Activated naive CD4-positive, alpha-beta T cell treated with anti-CD3 and anti-CD28 coated beads, Interleukin-2, amount 50 U/mL, for 24 hours (primary cell): ENCODE results near the gene TGOLN2.
"Not testable (repeated sequence)": the region's sequence is repeated elsewhere in the genome, so short reads cannot be mapped to it uniquely, and the experiment has no call there.

Source experiments
- H3K27ac Mint-ChIP-seq: one replicate; pipeline ENCODE4 v1.8.0; 2021; ENCODE audit warnings: mild to moderate bottlenecking, mixed read lengths
- H3K27me3 Mint-ChIP-seq: one replicate; pipeline ENCODE4 v1.8.0; 2021; ENCODE audit warnings: mixed read lengths
- H3K36me3 Mint-ChIP-seq: one replicate; pipeline ENCODE4 v1.8.0; 2021; ENCODE audit warnings: mixed read lengths
- H3K4me1 Mint-ChIP-seq: one replicate; pipeline ENCODE4 v1.8.0; 2021; ENCODE audit warnings: mixed read lengths
- H3K4me3 Mint-ChIP-seq: one replicate; pipeline ENCODE4 v1.8.0; 2021; ENCODE audit warnings: mild to moderate bottlenecking, mixed read lengths
- H3K9me3 Mint-ChIP-seq: one replicate; pipeline ENCODE4 v1.8.0; 2021; ENCODE audit warnings: mixed read lengths

Gene TGOLN2

DNA sequence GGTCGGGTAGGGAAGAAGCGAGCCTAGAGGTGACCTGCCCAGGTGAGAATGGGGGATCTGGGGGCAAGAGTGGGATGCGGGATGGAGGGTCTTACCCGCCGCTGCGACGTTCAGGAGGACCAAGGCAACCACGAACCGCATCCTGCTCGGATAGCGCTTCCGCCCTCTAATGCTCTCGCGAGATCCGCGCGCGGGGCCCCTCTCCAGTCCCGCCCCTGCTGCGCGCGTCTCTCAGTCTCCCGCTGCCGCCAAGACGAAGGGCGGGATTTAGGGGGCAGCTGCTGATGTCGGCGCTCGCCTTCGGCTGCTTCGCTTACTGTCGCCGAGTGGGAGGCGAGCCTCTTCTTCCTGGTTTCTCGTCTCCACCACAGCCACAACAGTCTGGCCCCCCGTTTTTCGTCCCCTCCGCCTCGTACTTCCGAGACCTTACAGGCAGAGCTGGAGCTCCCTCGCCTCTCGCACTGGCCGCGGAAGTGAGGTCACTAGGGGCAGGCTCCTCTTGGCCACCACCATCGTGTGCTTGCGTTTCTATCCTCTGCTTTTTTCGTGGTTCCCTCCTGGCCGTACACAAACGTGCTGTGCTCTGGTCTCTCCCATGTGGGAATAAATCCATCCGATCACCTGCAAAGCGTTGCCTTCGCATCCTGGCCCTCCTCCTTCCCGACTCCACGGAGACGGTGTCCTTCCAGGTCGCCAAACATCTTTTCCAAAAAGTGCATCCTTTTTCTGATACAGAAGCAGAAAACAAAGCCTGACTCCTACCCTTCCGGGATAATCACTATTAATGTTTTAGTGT, at the start of gene TGOLN2:
TGOLN2 (minus strand) TSS at position 168 of the 796 bp plus-strand sequence; CDS start at position 141, 27 bp downstream.
- Mint-ChIP-seq H3K27me3 (no peaks in the 10 kb centered on the region), H3K4me1 (peaks cover 40% of the 10 kb centered on the region), H3K27ac (peak within 1 kb of the TSS; percentile 100), H3K4me3 (peak within 1 kb of the TSS; percentile 99), H3K36me3 (peaks cover 18% of the 10 kb centered on the region), H3K9me3 (no peaks in the 10 kb centered on the region)

DNA sequence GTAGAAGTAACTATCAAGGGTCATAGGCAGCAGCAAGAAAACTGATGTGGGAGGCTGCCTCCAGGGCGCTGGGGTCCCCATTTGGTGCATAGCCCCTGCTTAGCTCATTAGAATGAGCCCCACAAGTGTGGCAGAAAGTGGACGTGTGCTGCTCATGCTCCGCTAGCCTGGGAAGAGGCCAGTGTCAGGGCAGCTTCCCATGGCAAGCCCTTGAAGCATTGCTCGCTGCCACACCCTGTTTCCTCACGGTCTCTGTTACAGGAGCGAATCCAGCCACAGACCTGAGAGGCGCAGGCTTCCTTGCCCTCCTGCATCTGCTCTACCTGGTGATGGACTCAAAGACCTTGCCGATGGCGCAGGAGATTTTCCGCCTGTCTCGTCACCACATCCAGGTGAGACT, 49.3 kb upstream of the TGOLN2 start:
- Mint-ChIP-seq H3K4me3 (no peak overlapping the region), H3K27me3 (no peaks in the 10 kb centered on the region), H3K27ac (no peak overlapping the region)

DNA sequence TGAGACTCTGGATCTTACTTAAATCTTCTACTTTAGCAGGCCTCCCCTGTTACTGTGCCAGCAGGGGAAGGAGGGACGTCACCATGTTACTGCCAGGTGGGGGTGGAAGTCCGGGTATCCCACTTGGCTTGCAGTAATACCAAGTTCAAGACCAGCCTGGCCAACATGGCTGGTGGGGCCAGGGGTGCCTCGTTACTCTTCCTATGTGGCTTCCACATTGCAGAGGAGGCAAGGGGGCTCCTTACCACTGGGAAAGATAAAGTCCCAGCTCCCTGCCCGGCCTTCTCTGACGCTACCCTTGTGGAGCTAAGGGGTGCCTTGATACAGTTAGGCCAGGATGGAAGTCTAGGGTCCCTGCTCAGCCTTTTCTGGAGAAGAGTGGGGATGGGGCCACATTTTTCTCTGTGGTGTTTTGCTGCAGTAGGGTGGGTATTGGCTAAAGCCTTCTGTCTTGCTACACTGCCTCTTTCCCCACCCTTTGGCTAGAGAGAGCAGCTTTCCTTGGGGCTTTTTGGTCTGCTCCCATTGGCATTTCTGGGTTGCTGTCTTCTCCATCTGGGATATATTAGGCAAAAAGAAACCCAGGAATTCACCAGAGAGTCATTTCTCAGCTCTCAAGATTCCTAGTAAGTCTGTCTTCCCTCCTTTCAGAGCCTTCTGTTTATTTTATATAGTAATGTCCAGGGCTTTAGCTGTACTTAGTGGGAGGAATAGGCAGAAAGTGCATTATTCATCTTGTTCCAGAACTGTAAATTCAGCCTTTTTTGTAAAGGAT, 48.7 kb upstream of the TGOLN2 start:
- no peaks in the 10 kb centered on the region for H3K27me3 Mint-ChIP-seq
- no peaks in the 10 kb centered on the region for H3K9me3 Mint-ChIP-seq
- H3K4me1 Mint-ChIP-seq = no peaks in the 10 kb centered on the region
- H3K27ac Mint-ChIP-seq = no peak overlapping the region
- no peak overlapping the region for H3K4me3 Mint-ChIP-seq
- H3K36me3 Mint-ChIP-seq = peaks cover 35% of the 10 kb centered on the region

More for the DNA sequence above, 49.3 kb upstream of the TGOLN2 start:
- Mint-ChIP-seq H3K9me3 (no peaks in the 10 kb centered on the region), H3K36me3 (peaks cover 34% of the 10 kb centered on the region), H3K4me1 (no peaks in the 10 kb centered on the region)

DNA sequence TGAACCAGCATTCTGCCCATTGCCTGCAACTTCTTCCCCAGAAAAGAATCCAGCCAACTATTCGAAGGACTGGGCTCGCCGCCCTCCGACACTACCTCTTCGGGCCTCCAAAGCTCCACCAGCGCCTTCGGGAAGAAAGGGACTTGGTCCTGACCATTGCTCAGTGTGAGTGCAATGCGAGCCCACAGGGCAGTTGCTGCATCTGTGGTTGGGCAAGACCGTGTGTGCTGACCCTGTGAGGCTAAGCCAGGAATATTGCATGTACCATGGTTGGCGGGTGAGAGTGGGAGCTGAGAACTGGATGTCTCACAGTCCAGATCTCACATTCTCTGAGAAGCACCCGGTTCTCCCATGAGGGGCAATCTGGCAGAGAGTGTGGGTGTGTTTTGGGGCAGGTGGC, 43.3 kb upstream of the TGOLN2 start:
- Mint-ChIP-seq H3K27ac (no peak overlapping the region), H3K9me3 (no peaks in the 10 kb centered on the region), H3K27me3 (no peaks in the 10 kb centered on the region), H3K4me1 (no peaks in the 10 kb centered on the region), H3K36me3 (peaks cover 21% of the 10 kb centered on the region), H3K4me3 (no peak overlapping the region)

DNA sequence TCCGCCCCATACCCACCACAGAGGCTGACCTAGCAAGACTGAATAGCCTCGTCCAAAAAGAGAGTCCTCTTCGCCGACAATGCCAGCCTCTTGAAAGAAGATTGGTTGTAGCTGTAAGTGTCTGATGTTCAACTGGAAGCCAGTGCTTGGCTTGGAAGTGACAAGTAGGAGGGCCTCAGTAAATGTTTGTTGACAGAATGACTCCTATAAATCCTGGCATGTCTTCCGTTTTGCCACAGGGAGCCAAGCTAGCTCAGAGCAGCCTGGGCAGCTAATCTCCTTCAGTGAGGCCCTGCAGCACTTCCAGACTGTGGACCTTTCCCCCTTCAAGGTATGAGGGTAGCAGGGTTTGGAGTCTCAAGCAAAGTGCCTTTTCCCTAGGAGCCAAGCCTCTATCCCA, 41.7 kb upstream of the TGOLN2 start:
- H3K27ac Mint-ChIP-seq = no peak overlapping the region
- H3K4me3 Mint-ChIP-seq = no peak overlapping the region
- H3K4me1 Mint-ChIP-seq = no peaks in the 10 kb centered on the region
- H3K36me3 Mint-ChIP-seq = peaks cover 15% of the 10 kb centered on the region
- H3K9me3 Mint-ChIP-seq = no peaks in the 10 kb centered on the region
- H3K27me3 Mint-ChIP-seq = no peaks in the 10 kb centered on the region

DNA sequence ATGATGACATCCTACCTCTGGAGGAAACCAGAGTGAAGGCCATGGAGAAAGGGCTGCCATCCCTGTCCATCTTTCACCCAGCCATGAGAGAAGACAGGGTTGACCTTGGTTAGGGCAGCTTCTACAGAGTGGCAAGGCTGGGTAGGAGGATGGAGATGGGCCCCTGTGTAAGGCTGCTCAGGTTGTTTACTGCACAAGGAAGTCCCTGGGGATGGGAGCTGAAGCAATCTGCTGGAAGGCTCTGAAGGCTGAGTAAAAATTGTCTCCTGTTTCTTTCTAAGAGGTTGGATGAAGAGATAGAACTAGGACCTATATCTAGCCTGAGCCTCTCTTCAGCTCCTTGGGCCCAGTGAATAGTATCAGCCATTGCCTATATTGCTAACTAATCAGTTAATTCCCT, 41.1 kb upstream of the TGOLN2 start:
- Mint-ChIP-seq H3K9me3 (no peaks in the 10 kb centered on the region), H3K27me3 (no peaks in the 10 kb centered on the region), H3K4me3 (no peak overlapping the region), H3K27ac (no peak overlapping the region), H3K4me1 (no peaks in the 10 kb centered on the region), H3K36me3 (peaks cover 13% of the 10 kb centered on the region)

DNA sequence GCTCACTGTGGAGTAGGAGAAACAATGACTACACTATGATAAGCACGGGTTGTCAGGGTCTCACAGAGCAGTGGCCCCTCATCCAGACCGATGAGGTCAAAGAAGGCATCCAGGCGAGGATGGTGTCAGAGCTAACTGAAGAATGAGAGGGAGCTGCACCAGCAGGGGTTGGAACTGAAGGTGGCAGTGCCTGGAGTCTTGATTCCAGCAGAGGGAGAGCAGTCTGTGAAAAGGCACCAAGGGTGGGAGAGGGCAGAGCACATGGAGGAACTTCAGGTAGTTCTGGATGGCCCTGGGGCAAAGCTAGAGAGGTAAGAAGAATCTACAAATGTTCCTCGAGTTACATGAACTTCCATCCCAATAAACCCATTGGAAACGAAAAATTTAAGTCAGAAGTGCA, 39.4 kb upstream of the TGOLN2 start:
- Mint-ChIP-seq H3K36me3 (peaks cover 14% of the 10 kb centered on the region), H3K4me3 (no peak overlapping the region), H3K4me1 (no peaks in the 10 kb centered on the region), H3K9me3 (no peaks in the 10 kb centered on the region), H3K27ac (no peak overlapping the region), H3K27me3 (no peaks in the 10 kb centered on the region)

DNA sequence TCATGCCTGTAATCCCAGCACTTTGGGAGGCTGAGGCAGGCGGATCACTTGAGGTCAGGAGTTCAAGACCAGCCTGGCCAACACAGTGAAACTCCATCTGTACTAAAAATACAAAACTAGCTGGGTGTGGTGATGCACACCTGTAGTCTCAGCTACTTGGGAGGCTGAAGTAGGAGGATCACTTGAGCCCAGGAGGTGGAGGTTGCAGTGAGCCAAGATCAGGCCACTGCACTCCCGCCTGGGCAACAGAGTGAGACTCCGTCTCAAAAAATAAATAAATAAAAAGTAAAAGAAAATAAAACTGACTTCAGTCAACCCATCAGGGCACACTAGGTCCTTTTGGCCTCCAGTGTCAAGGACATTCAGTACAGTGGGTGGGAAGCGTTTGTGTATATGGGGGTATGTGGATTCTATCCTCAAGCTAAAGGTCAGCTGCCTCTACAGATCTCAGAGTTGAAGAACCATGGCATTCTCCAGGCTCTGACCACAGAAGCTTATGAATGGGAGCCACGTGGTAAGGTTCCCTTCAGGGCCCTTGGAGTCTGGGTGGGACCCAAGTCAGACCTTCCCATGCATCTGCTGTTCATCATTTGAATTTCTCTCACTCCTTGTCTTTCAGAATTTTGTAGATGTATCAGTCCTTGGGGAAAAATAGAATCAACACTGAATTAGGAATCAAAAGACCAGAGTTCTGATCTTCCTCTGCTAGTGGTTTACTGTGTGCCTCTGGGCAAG, 35.0 kb upstream of the TGOLN2 start:
- not testable (repeated sequence) for H3K4me3 Mint-ChIP-seq, H3K9me3 Mint-ChIP-seq, H3K27ac Mint-ChIP-seq, H3K27me3 Mint-ChIP-seq
- Mint-ChIP-seq H3K36me3 (peaks cover 17% of the 10 kb centered on the region), H3K4me1 (peaks cover 15% of the 10 kb centered on the region)

DNA sequence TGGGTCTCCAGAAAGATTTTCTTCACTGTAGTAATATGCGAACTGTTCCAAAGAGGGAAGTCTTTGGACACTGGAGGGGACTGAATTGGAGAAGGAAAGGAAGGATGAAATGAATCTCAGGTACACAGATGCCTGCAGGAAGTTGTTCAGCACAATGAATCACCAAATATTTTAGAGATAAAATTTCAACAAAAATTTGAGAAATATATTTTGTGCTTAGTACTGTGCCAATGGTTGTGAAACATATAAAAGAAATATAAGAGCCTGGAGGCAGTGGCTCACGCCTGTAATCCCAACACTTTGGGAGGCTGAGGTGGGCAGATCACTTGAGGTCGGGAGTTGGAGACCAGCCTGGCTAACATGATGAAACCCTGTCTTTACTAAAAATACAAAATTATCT, 29.9 kb upstream of the TGOLN2 start:
- no peak overlapping the region for H3K4me3 Mint-ChIP-seq
- peaks cover 10% of the 10 kb centered on the region for H3K36me3 Mint-ChIP-seq
- H3K4me1 Mint-ChIP-seq = peaks cover 43% of the 10 kb centered on the region
- H3K27me3 Mint-ChIP-seq = no peaks in the 10 kb centered on the region
- H3K9me3 Mint-ChIP-seq = no peaks in the 10 kb centered on the region
- no peak overlapping the region for H3K27ac Mint-ChIP-seq

DNA sequence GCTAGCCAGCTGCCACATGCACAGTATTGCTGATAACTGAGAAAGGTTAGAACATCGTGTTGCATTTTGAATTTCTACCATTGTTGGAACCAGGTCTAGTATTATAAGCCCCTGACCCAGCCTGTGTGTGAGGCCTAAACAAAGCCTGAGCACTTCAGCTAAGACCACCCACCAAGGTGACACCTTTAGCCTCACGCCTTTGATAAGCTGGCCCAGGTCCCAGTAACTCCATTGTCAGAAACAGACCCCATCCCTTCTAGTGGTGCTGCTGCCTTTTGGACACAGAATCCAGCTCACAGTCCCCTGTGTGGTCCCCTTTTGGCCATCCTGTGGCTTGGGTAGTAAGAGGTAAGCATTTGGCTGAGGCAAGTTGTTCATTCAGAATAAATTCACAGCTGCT, 28.4 kb upstream of the TGOLN2 start:
- no peak overlapping the region for H3K4me3 Mint-ChIP-seq

DNA sequence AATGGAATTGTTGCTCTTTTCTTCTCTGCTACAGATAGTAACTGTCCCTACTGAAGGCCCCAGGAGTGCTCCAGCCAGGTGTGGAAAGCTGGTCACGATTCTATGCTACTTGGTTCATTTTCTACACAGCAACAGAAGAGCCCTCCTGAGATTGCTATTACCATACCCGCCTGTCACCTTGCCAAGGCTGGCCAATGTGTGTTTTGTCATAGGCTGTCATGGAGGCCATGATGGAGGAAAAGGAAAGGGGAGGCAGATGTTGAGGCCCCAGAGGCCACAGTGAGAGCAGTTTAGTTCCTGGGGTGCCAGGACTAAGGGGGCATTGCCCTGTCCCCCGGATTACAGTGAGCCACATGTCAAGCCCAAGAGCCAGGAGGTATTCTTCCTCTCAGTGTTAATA, 27.7 kb upstream of the TGOLN2 start:
- H3K4me3 Mint-ChIP-seq = peak overlapping the region; percentile 96
- no peaks in the 10 kb centered on the region for H3K9me3 Mint-ChIP-seq
- no peak overlapping the region for H3K27ac Mint-ChIP-seq
- H3K27me3 Mint-ChIP-seq = no peaks in the 10 kb centered on the region
- peaks cover 46% of the 10 kb centered on the region for H3K4me1 Mint-ChIP-seq
- peaks cover 15% of the 10 kb centered on the region for H3K36me3 Mint-ChIP-seq

More for the DNA sequence above, 28.4 kb upstream of the TGOLN2 start:
- Mint-ChIP-seq H3K27ac (no peak overlapping the region), H3K27me3 (no peaks in the 10 kb centered on the region), H3K9me3 (no peaks in the 10 kb centered on the region), H3K36me3 (peaks cover 10% of the 10 kb centered on the region), H3K4me1 (peaks cover 46% of the 10 kb centered on the region)

DNA sequence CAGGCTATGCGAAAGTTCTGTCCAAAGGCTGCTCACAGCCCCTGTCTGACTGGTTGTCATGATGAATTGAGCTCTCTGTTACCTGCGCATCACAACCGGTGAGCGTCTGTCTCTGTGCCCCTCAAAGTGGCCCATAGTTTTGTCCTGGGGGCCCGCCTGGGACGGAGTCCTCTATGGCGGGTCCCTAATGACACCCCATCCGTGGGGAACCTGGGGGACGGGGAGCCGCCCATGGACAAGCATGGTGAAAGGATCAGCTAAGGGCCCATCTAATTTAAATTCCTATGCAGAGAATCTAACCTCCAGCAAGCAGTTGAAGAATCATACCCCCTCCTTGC, 27.3 kb upstream of the TGOLN2 start:
- H3K27ac Mint-ChIP-seq = peak overlapping the region; percentile 97
- peak overlapping the region; percentile 96 for H3K4me3 Mint-ChIP-seq
- H3K36me3 Mint-ChIP-seq = peaks cover 19% of the 10 kb centered on the region
- H3K27me3 Mint-ChIP-seq = no peaks in the 10 kb centered on the region
- no peaks in the 10 kb centered on the region for H3K9me3 Mint-ChIP-seq
- peaks cover 46% of the 10 kb centered on the region for H3K4me1 Mint-ChIP-seq

DNA sequence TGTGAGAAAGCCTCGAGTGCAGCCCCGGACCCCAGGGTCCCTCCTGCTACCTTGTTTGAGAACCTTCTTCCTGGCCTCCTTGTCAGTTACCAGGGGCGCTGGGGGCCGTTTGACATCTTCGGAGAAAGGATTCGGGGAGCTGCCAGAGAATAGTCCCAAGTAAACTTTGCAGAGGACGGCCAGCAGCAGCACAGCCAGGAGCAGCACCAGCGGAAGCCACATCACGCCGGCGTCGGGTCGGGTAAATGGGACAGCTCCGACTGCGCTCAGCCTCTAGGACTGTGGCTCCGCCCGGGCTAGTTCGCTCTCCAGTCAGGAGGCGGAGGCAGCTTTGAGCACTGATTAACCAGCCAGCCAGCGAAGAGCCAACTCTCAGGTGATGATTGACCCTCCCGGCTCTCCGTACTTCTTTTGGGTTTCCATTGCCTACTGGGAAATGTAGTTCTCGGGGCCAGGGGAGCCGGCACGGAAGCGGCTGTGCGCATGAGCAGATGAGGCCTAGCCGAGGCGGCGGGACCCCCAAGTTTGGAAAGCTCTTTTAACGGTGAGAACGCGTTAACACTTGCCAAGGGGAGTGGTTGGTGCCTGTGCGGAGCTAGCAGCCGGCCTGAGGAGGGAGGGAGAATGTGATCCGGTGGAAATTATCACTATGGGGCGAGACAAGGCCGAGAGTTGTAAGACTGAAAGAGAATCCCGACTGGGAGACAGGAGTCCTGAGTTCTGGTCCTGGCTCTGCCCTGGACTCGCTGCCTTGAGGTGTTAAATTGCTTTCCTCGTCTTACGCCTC, 26.7 kb upstream of the TGOLN2 start, which contains the start of the genes ELMOD3 and RETSAT:
ELMOD3 (plus strand) TSS at position 484 of the 787 bp plus-strand sequence. CDS start 2,430 bp downstream, outside the sequence.
RETSAT (minus strand) TSS at position 243 of the 787 bp plus-strand sequence; CDS start at position 222, 21 bp downstream.
- Mint-ChIP-seq H3K27me3 (no peaks in the 10 kb centered on the region), H3K27ac (peak within 1 kb of the TSS; percentile 97), H3K4me1 (peaks cover 43% of the 10 kb centered on the region), H3K9me3 (no peaks in the 10 kb centered on the region), H3K36me3 (peaks cover 18% of the 10 kb centered on the region), H3K4me3 (peak within 1 kb of the TSS; percentile 96)

DNA sequence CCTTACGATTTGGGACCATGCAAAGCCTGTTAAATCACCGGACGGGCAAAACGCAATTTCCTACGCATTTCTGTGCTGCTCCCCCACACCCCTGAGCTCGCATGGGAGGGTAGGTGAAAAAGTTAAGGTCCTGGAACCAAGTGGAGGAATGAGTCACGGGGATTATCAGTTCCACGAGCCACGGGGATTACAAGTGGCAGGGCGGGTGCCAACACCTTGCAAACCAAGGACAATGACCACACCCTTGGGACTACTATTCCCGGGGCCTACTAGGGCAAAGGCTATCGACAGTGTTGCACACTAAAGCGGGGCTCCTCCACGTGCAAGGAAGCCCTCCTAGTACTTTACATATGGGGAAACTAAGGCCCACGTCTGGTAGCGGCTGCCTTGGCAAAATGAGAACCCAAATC, 26.1 kb upstream of the TGOLN2 start:
- Mint-ChIP-seq H3K27ac (peak overlapping the region; percentile 97), H3K9me3 (no peaks in the 10 kb centered on the region), H3K4me3 (peak overlapping the region; percentile 96), H3K36me3 (peaks cover 18% of the 10 kb centered on the region), H3K4me1 (peaks cover 39% of the 10 kb centered on the region), H3K27me3 (no peaks in the 10 kb centered on the region)

DNA sequence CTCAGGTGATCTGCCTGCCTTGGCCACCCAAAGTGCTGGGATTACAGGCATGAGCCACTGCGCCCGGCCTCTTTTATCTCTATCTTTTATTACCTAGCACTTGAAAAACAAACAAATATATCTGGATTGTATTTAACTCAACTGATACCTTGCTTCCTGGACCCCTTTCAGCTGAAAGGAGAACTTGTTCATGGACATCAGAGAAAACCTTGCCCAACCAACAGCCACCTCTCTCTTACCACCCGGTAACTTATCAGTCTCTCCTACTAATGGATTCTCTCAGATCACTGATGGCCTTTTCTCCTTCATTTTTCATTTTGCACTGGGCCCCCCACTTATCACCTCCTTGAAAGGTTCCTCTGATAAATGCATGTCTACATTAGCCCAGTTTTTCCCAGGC, 19.8 kb upstream of the TGOLN2 start:
- Mint-ChIP-seq H3K9me3 (no peaks in the 10 kb centered on the region), H3K36me3 (peaks cover 18% of the 10 kb centered on the region), H3K27ac (no peak overlapping the region)

More for the DNA sequence above, 19.8 kb upstream of the TGOLN2 start:
- Mint-ChIP-seq H3K27me3 (no peaks in the 10 kb centered on the region), H3K4me1 (peaks cover 1% of the 10 kb centered on the region), H3K4me3 (no peak overlapping the region)
